ENCODE results near the gene BIN1. TPM values are rescaled to one million over a fixed set of nuclear protein-coding genes. Genes with fewer than 3 reads are reported as not detected.

BIN1 gene
- total RNA-seq, 1 experiment from 2014 or later, result 198 TPM

DNA sequence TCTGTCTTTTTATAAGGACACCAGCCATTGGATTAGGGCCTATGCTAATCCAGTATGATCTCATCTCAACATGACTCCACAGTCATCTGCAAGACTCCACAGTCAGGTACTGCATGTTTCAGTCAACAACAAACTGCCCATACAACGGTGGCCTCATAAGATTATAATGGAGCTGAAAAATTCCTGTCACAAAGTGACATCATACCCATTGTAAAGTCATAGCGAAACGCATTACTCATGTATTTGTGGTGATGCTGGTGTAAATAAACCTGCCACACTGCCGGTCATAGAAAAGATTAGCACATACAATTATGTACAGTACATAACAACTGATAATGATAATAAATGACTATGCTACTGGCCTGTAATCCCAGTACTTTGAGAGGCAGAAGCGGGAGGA is 106.0 kb downstream of the BIN1 start:
- H3K27me3 Mint-ChIP-seq (ENCODE audit: insufficient read depth, unreplicated experiment), result no peaks in the 10 kb centered on the region
- no peaks in the 10 kb centered on the region for H3K9me3 Mint-ChIP-seq (ENCODE audit: unreplicated experiment)
- ChIA-PET POLR2A (no interaction called here), CTCF (no interaction called here)
- BruUV-seq (replicated peaks), result no TSS peak
- peaks cover 4% of the 10 kb centered on the region for H3K36me3 Mint-ChIP-seq (ENCODE audit: insufficient read depth, unreplicated experiment)
- no peak overlapping the region for H3K4me3 Mint-ChIP-seq (ENCODE audit: unreplicated experiment)
- no peaks in the 10 kb centered on the region for H3K27me3 ChIP-seq (replicated peaks; ENCODE audit: control insufficient read depth, insufficient read depth, low read length)
- H3K4me3 ChIP-seq (ENCODE audit: low read depth, low read length), result no peak overlapping the region
- peaks cover 41% of the 10 kb centered on the region for H3K4me1 Mint-ChIP-seq (ENCODE audit: low read depth, unreplicated experiment)
- TF ChIP-seq, protein P1, sequence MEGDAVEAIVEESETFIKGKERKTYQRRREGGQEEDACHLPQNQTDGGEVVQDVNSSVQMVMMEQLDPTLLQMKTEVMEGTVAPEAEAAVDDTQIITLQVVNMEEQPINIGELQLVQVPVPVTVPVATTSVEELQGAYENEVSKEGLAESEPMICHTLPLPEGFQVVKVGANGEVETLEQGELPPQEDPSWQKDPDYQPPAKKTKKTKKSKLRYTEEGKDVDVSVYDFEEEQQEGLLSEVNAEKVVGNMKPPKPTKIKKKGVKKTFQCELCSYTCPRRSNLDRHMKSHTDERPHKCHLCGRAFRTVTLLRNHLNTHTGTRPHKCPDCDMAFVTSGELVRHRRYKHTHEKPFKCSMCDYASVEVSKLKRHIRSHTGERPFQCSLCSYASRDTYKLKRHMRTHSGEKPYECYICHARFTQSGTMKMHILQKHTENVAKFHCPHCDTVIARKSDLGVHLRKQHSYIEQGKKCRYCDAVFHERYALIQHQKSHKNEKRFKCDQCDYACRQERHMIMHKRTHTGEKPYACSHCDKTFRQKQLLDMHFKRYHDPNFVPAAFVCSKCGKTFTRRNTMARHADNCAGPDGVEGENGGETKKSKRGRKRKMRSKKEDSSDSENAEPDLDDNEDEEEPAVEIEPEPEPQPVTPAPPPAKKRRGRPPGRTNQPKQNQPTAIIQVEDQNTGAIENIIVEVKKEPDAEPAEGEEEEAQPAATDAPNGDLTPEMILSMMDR (IDR thresholded peaks at IDR 0.05; ENCODE audit: insufficient read depth in 1 of 2, low read depth in 1 of 2, low read length in 1 of 2, severe bottlenecking in 1 of 2, unreplicated experiment in 1 of 2), result no peak
- no peak for DNase-seq
- H3K36me3 ChIP-seq (ENCODE audit: control insufficient read depth, insufficient read depth, low read length), result no peaks in the 10 kb centered on the region
- H3K27ac Mint-ChIP-seq (ENCODE audit: unreplicated experiment), result no peak overlapping the region
- peaks cover 42% of the 10 kb centered on the region for H3K4me1 ChIP-seq
- H3K9me3 ChIP-seq, result no peaks in the 10 kb centered on the region
- intact Hi-C loops (cut with micrococcal nuclease; ENCODE audit: unreplicated experiment), result no loop called here

- Histone ChIP-seq H3K9me3 (no peaks in the 10 kb centered on the region), H3K4me1 (peaks cover 49% of the 10 kb centered on the region), H3K4me3 (ENCODE audit: low read depth, low read length) (no peak overlapping the region), H3K27me3 (replicated peaks; ENCODE audit: control insufficient read depth, insufficient read depth, low read length) (no peaks in the 10 kb centered on the region), H3K36me3 (ENCODE audit: control insufficient read depth, insufficient read depth, low read length) (no peaks in the 10 kb centered on the region)
- H3K27ac Mint-ChIP-seq (ENCODE audit: unreplicated experiment), result no peak overlapping the region
- intact Hi-C loops (cut with micrococcal nuclease; ENCODE audit: unreplicated experiment), result no loop called here
- H3K4me1 Mint-ChIP-seq (ENCODE audit: low read depth, unreplicated experiment), result peaks cover 47% of the 10 kb centered on the region
- no peak overlapping the region for H3K4me3 Mint-ChIP-seq (ENCODE audit: unreplicated experiment)
- TF ChIP-seq, protein P1 (IDR thresholded peaks at IDR 0.05; ENCODE audit: insufficient read depth in 1 of 2, low read depth in 1 of 2, low read length in 1 of 2, severe bottlenecking in 1 of 2, unreplicated experiment in 1 of 2), result no peak
- POLR2A ChIA-PET, result no interaction called here
- no peaks in the 10 kb centered on the region for H3K36me3 Mint-ChIP-seq (ENCODE audit: insufficient read depth, unreplicated experiment)
- CTCF ChIA-PET, result no interaction called here
- H3K27me3 Mint-ChIP-seq (ENCODE audit: insufficient read depth, unreplicated experiment), result no peaks in the 10 kb centered on the region
- no TSS peak for BruUV-seq (replicated peaks)
- H3K9me3 Mint-ChIP-seq (ENCODE audit: unreplicated experiment), result no peaks in the 10 kb centered on the region
- DNase-seq, result no peak
Measured at GRCh38 chr2:127000194-127000593, 106.8 kb downstream of the BIN1 start.

- Histone ChIP-seq H3K36me3 (ENCODE audit: control insufficient read depth, insufficient read depth, low read length) (no peaks in the 10 kb centered on the region), H3K4me3 (ENCODE audit: low read depth, low read length) (no peak overlapping the region), H3K27me3 (replicated peaks; ENCODE audit: control insufficient read depth, insufficient read depth, low read length) (no peaks in the 10 kb centered on the region), H3K9me3 (no peaks in the 10 kb centered on the region), H3K4me1 (peaks cover 59% of the 10 kb centered on the region)
- no peak overlapping the region for H3K4me3 Mint-ChIP-seq (ENCODE audit: unreplicated experiment)
- CTCF ChIA-PET, result no interaction called here
- POLR2A ChIA-PET, result no interaction called here
- no peaks in the 10 kb centered on the region for H3K9me3 Mint-ChIP-seq (ENCODE audit: unreplicated experiment)
- TF ChIP-seq, protein P1 (IDR thresholded peaks at IDR 0.05; ENCODE audit: insufficient read depth in 1 of 2, low read depth in 1 of 2, low read length in 1 of 2, severe bottlenecking in 1 of 2, unreplicated experiment in 1 of 2), result no peak
- peak overlapping the region; percentile 47 for H3K27ac Mint-ChIP-seq (ENCODE audit: unreplicated experiment)
- peaks cover 47% of the 10 kb centered on the region for H3K4me1 Mint-ChIP-seq (ENCODE audit: low read depth, unreplicated experiment)
- intact Hi-C loops (cut with micrococcal nuclease; ENCODE audit: unreplicated experiment), result loop anchor here (5.0 kb wide), 2 partner anchors 702 to 947 kb away; no protein-coding TSS in a partner anchor
- no peak for DNase-seq
- no peaks in the 10 kb centered on the region for H3K27me3 Mint-ChIP-seq (ENCODE audit: insufficient read depth, unreplicated experiment)
- BruUV-seq (replicated peaks), result no TSS peak
- no peaks in the 10 kb centered on the region for H3K36me3 Mint-ChIP-seq (ENCODE audit: insufficient read depth, unreplicated experiment)
Measured at GRCh38 chr2:126999106-126999756, 107.7 kb downstream of the BIN1 start.

All from Caco-2 (cell line).